Vagina (tissue), 2 donors: ENCODE data around the gene TMEM144.

ENCODE experiments used
- POLR2A ChIP-seq, 2 donors: fragments of 450-650 bp; IDR thresholded peaks; one replicate each; pipeline ENCODE4 v1.6.1; 2017; ENCODE audit warnings: antibody characterized with exemption in 2 of 2, mild to moderate bottlenecking in 2 of 2, moderate library complexity in 2 of 2
- POLR2AphosphoS5 ChIP-seq, 2 donors: sonication (generic); formaldehyde crosslinking; IDR thresholded peaks; one replicate each; pipeline ENCODE4 v1.9.0; 2017; ENCODE audit warnings: antibody characterized with exemption in 2 of 2, mild to moderate bottlenecking in 2 of 2, low read depth in 1 of 2; ENCODE audit not compliant: insufficient read depth in 1 of 2
- TF ChIP-seq, protein P1 (sequence below), 3 experiments: fragments of 450-650 bp in 2 of 3; fragments of 200-600 bp in 1 of 3; sonication (generic) in 1 of 3; IDR thresholded peaks; one replicate each; pipeline ENCODE4 v1.5.1; 2017 to 2019; ENCODE audit warnings: antibody characterized with exemption in 3 of 3, mild to moderate bottlenecking in 2 of 3, moderate library complexity in 2 of 3

DNA sequence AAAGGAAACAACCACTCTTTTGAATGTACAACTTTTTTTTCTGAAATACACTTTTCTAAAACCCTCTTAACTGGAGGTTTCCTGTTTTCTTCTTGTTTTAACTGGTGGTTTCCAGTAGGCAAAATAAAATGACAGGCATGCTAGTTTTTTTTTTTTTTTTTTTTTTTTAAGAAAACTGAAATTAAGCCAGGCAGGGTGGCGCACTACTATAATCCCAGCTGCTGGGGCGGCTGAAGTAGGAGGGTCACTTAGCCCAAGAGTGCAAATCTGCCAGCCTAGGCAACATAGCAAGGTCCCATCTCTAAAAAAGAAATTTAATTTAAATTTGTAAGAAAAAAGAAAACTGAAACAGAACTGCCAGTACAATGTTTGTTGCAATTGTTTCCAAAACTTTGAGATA, 44.0 kb downstream of the TMEM144 start:
- TF ChIP-seq, protein P1, sequence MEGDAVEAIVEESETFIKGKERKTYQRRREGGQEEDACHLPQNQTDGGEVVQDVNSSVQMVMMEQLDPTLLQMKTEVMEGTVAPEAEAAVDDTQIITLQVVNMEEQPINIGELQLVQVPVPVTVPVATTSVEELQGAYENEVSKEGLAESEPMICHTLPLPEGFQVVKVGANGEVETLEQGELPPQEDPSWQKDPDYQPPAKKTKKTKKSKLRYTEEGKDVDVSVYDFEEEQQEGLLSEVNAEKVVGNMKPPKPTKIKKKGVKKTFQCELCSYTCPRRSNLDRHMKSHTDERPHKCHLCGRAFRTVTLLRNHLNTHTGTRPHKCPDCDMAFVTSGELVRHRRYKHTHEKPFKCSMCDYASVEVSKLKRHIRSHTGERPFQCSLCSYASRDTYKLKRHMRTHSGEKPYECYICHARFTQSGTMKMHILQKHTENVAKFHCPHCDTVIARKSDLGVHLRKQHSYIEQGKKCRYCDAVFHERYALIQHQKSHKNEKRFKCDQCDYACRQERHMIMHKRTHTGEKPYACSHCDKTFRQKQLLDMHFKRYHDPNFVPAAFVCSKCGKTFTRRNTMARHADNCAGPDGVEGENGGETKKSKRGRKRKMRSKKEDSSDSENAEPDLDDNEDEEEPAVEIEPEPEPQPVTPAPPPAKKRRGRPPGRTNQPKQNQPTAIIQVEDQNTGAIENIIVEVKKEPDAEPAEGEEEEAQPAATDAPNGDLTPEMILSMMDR (IDR thresholded peaks at IDR 0.05) = no peak
- TF ChIP-seq POLR2AphosphoS5 (IDR thresholded peaks at IDR 0.05; ENCODE audit: insufficient read depth in 1 of 2, low read depth in 1 of 2) (no peak), POLR2A (IDR thresholded peaks at IDR 0.05) (no peak)
